ENCODE results near the gene ATP6AP1. TPM values are rescaled to one million over a fixed set of nuclear protein-coding genes. Genes with fewer than 3 reads are reported as not detected.

Gene ATP6AP1
- total RNA-seq, 1 experiment from 2014 or later: 112 TPM

DNA sequence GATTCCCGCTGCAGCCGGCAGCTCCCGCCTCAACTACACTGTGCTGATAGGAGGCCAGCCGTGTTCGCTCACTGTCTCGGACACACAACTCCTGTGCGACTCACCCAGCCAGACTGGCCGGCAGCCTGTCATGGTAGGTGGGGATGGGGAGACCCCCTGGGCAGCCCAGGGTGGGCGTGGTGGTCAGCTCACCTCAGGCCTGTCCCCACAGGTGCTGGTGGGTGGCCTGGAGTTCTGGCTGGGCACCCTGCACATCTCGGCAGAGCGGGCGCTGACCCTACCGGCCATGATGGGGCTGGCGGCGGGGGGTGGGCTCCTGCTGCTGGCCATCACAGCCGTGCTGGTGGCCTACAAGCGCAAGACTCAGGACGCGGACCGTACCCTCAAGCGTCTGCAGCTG is 39.1 kb downstream of the ATP6AP1 start:
- Mint-ChIP-seq H3K4me1 (ENCODE audit: low read depth, unreplicated experiment) (no peaks in the 10 kb centered on the region), H3K36me3 (ENCODE audit: insufficient read depth, unreplicated experiment) (peaks cover 4% of the 10 kb centered on the region), H3K9me3 (ENCODE audit: unreplicated experiment) (no peaks in the 10 kb centered on the region), H3K4me3 (ENCODE audit: unreplicated experiment) (no peak overlapping the region), H3K27me3 (ENCODE audit: insufficient read depth, unreplicated experiment) (no peaks in the 10 kb centered on the region), H3K27ac (ENCODE audit: unreplicated experiment) (no peak overlapping the region)
- CTCF ChIA-PET: no interaction called here
- DNase-seq: no peak
- TF ChIP-seq, protein P1, sequence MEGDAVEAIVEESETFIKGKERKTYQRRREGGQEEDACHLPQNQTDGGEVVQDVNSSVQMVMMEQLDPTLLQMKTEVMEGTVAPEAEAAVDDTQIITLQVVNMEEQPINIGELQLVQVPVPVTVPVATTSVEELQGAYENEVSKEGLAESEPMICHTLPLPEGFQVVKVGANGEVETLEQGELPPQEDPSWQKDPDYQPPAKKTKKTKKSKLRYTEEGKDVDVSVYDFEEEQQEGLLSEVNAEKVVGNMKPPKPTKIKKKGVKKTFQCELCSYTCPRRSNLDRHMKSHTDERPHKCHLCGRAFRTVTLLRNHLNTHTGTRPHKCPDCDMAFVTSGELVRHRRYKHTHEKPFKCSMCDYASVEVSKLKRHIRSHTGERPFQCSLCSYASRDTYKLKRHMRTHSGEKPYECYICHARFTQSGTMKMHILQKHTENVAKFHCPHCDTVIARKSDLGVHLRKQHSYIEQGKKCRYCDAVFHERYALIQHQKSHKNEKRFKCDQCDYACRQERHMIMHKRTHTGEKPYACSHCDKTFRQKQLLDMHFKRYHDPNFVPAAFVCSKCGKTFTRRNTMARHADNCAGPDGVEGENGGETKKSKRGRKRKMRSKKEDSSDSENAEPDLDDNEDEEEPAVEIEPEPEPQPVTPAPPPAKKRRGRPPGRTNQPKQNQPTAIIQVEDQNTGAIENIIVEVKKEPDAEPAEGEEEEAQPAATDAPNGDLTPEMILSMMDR (IDR thresholded peaks at IDR 0.05; ENCODE audit: insufficient read depth in 1 of 2, low read depth in 1 of 2, low read length in 1 of 2, severe bottlenecking in 1 of 2, unreplicated experiment in 1 of 2): no peak
- no peaks in the 10 kb centered on the region for H3K9me3 ChIP-seq
- no peaks in the 10 kb centered on the region for H3K27me3 ChIP-seq (replicated peaks; ENCODE audit: control insufficient read depth, insufficient read depth, low read length)
- intact Hi-C loops (cut with micrococcal nuclease; ENCODE audit: unreplicated experiment): no loop called here
- H3K4me3 ChIP-seq (ENCODE audit: low read depth, low read length): no peak overlapping the region
- POLR2A ChIA-PET: no interaction called here
- H3K36me3 ChIP-seq (ENCODE audit: control insufficient read depth, insufficient read depth, low read length): no peaks in the 10 kb centered on the region; the same call in 1 of the 2 replicates
- BruUV-seq (replicated peaks): no TSS peak
- H3K4me1 ChIP-seq: no peaks in the 10 kb centered on the region

DNA sequence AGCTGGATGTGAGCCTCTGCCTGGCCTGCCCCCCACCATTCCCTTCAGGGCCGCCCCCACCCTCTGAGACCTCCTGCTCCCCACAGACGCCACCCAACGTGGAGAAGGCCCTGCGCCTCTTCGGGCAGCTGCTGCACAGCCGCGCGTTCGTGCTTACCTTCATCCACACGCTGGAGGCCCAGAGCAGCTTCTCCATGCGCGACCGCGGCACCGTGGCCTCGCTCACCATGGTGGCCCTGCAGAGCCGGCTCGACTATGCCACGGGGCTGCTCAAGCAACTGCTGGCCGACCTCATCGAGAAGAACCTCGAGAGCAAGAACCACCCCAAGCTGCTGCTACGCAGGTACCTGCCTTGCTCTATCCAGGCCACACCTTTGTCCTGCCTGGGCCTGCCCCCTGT is 39.7 kb downstream of the ATP6AP1 start:
- H3K27me3 Mint-ChIP-seq (ENCODE audit: insufficient read depth, unreplicated experiment): no peaks in the 10 kb centered on the region
- Histone ChIP-seq H3K4me1 (no peaks in the 10 kb centered on the region), H3K27me3 (replicated peaks; ENCODE audit: control insufficient read depth, insufficient read depth, low read length) (no peaks in the 10 kb centered on the region), H3K36me3 (ENCODE audit: control insufficient read depth, insufficient read depth, low read length) (no peaks in the 10 kb centered on the region; the same call in 1 of the 2 replicates), H3K4me3 (ENCODE audit: low read depth, low read length) (no peak overlapping the region), H3K9me3 (no peaks in the 10 kb centered on the region)
- ChIA-PET CTCF (no interaction called here), POLR2A (no interaction called here)
- no peaks in the 10 kb centered on the region for H3K4me1 Mint-ChIP-seq (ENCODE audit: low read depth, unreplicated experiment)
- H3K36me3 Mint-ChIP-seq (ENCODE audit: insufficient read depth, unreplicated experiment): peaks cover 4% of the 10 kb centered on the region
- intact Hi-C loops (cut with micrococcal nuclease; ENCODE audit: unreplicated experiment): no loop called here
- TF ChIP-seq, protein P1 (IDR thresholded peaks at IDR 0.05; ENCODE audit: insufficient read depth in 1 of 2, low read depth in 1 of 2, low read length in 1 of 2, severe bottlenecking in 1 of 2, unreplicated experiment in 1 of 2): no peak
- no peaks in the 10 kb centered on the region for H3K9me3 Mint-ChIP-seq (ENCODE audit: unreplicated experiment)
- DNase-seq: no peak
- no peak overlapping the region for H3K27ac Mint-ChIP-seq (ENCODE audit: unreplicated experiment)
- BruUV-seq (replicated peaks): no TSS peak
- H3K4me3 Mint-ChIP-seq (ENCODE audit: unreplicated experiment): no peak overlapping the region

DNA sequence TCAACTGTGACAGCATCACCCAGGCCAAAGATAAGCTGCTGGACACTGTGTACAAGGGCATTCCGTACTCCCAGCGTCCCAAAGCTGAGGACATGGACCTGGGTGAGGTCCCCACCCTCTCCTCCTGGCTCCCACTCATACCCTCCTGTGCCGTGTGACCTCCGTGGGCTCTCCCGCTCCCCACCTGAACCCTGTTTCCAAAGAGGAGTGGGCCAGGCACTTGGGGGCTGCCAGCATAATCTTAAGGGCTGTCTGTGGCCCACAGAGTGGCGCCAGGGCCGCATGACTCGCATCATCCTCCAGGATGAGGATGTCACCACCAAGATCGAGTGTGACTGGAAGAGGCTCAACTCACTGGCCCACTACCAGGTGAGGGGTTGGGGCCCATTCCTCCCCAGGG is 40.6 kb downstream of the ATP6AP1 start:
- TF ChIP-seq, protein P1 (IDR thresholded peaks at IDR 0.05; ENCODE audit: insufficient read depth in 1 of 2, low read depth in 1 of 2, low read length in 1 of 2, severe bottlenecking in 1 of 2, unreplicated experiment in 1 of 2): no peak
- intact Hi-C loops (cut with micrococcal nuclease; ENCODE audit: unreplicated experiment): no loop called here
- Mint-ChIP-seq H3K9me3 (ENCODE audit: unreplicated experiment) (no peaks in the 10 kb centered on the region), H3K4me3 (ENCODE audit: unreplicated experiment) (no peak overlapping the region), H3K27ac (ENCODE audit: unreplicated experiment) (no peak overlapping the region), H3K4me1 (ENCODE audit: low read depth, unreplicated experiment) (no peaks in the 10 kb centered on the region), H3K36me3 (ENCODE audit: insufficient read depth, unreplicated experiment) (peaks cover 4% of the 10 kb centered on the region), H3K27me3 (ENCODE audit: insufficient read depth, unreplicated experiment) (no peaks in the 10 kb centered on the region)
- CTCF ChIA-PET: no interaction called here
- POLR2A ChIA-PET: no interaction called here
- no peak for DNase-seq
- no TSS peak for BruUV-seq (replicated peaks)
- H3K36me3 ChIP-seq (ENCODE audit: control insufficient read depth, insufficient read depth, low read length): no peaks in the 10 kb centered on the region; the same call in 1 of the 2 replicates
- no peaks in the 10 kb centered on the region for H3K4me1 ChIP-seq
- no peaks in the 10 kb centered on the region for H3K27me3 ChIP-seq (replicated peaks; ENCODE audit: control insufficient read depth, insufficient read depth, low read length)
- H3K4me3 ChIP-seq (ENCODE audit: low read depth, low read length): no peak overlapping the region
- no peaks in the 10 kb centered on the region for H3K9me3 ChIP-seq
